NT2/D1 (cell line): ENCODE results near the gene RRAGC.

Experiments used
- SUZ12 ChIP-seq: IDR thresholded peaks from 2 replicates; pipeline ENCODE4 v1.6.1; 2011; ENCODE audit not compliant: insufficient read length, insufficient read depth; ENCODE audit errors: extremely low read depth
- YY1 ChIP-seq: IDR thresholded peaks from 2 replicates; pipeline ENCODE4 v1.6.1; 2011; ENCODE audit not compliant: insufficient read length, insufficient read depth
- ZNF274 ChIP-seq: IDR thresholded peaks from 2 replicates; pipeline ENCODE4 v1.6.1; 2011; ENCODE audit warnings: mild to moderate bottlenecking, low read depth, low read length

GRCh38 chr1:38817267-38818174, 42.1 kb downstream of the RRAGC start:
- TF ChIP-seq ZNF274 (no peak), SUZ12 (no peak), YY1 (no peak)
